Keratinocyte (primary cell): Measurements from ENCODE around the gene HLA-DPB1. TPM values are rescaled to one million over a fixed set of nuclear protein-coding genes. Genes with fewer than 3 reads are reported as not detected.

ENCODE experiments used
- DNase-seq: peaks from one replicate; pipeline ENCODE4 v3.0.0-alpha.2; 2011; ENCODE audit warnings: low read depth, missing footprints, low spot score
- FAIRE-seq: peaks from 2 replicates; lab custom pipeline; 2011; peaks lifted over from hg19 to GRCh38; lab: Jason Lieb, UNC
- H2AFZ ChIP-seq: 2 replicates; pipeline ENCODE4 v1.6.0; 2012; ENCODE audit warnings: low read length, control low read depth, inconsistent platforms; ENCODE audit not compliant: control insufficient read depth
- H3K27ac ChIP-seq: 2 replicates; pipeline ENCODE4 v1.5.1; 2011; ENCODE audit warnings: low read length; ENCODE audit not compliant: control insufficient read depth, insufficient read depth
- H3K27me3 ChIP-seq: 3 replicates; pipeline ENCODE4 v1.6.0; 2011; ENCODE audit warnings: low read length; ENCODE audit not compliant: control insufficient read depth, insufficient read depth; ENCODE audit errors: extremely low read depth
- H3K36me3 ChIP-seq, 2 experiments: 2 replicates in 1 of 2; 3 replicates in 1 of 2; pipeline ENCODE4 v1.5.1; 2011; ENCODE audit warnings: low read length in 2 of 2, mild to moderate bottlenecking in 1 of 2; ENCODE audit not compliant: control insufficient read depth in 2 of 2, insufficient read depth in 2 of 2; ENCODE audit errors: extremely low read depth in 1 of 2
- H3K4me1 ChIP-seq: 3 replicates; pipeline ENCODE4 v1.5.1; 2011; ENCODE audit warnings: low read length; ENCODE audit not compliant: control insufficient read depth, insufficient read depth; ENCODE audit errors: extremely low read depth
- H3K4me2 ChIP-seq: 3 replicates; pipeline ENCODE4 v1.6.0; 2011; ENCODE audit warnings: low read depth, low read length; ENCODE audit not compliant: control insufficient read depth, insufficient read depth; ENCODE audit errors: extremely low read depth
- H3K4me3 ChIP-seq, 3 experiments: fragments of 200-600 bp in 1 of 3; sonication (generic) in 1 of 3; 2 replicates in 2 of 3; 3 replicates in 1 of 3; pipeline ENCODE4 v1.5.1; 2011 to 2016; ENCODE audit warnings: low read length in 3 of 3, mild to moderate bottlenecking in 3 of 3, control low read depth in 2 of 3, inconsistent platforms in 1 of 3, low read depth in 1 of 3, mixed read lengths in 1 of 3, mixed run types in 1 of 3, moderate library complexity in 1 of 3; ENCODE audit not compliant: control insufficient read depth in 2 of 3, insufficient read depth in 2 of 3; ENCODE audit errors: extremely low read depth in 1 of 3
- H3K79me2 ChIP-seq: 2 replicates; pipeline ENCODE4 v1.6.0; 2012; ENCODE audit warnings: low read length; ENCODE audit not compliant: control insufficient read depth, insufficient read depth
- H3K9ac ChIP-seq: 3 replicates; pipeline ENCODE4 v1.6.0; 2011; ENCODE audit warnings: low read length; ENCODE audit not compliant: control insufficient read depth, insufficient read depth; ENCODE audit errors: extremely low read depth
- H3K9me1 ChIP-seq: 3 replicates; pipeline ENCODE4 v1.6.0; 2011; ENCODE audit warnings: low read length; ENCODE audit not compliant: control insufficient read depth, insufficient read depth; ENCODE audit errors: extremely low read depth
- H3K9me3 ChIP-seq: 2 replicates; pipeline ENCODE4 v1.5.1; 2012; ENCODE audit warnings: low read depth, low read length; ENCODE audit not compliant: control insufficient read depth
- H4K20me1 ChIP-seq: 3 replicates; pipeline ENCODE4 v1.6.0; 2011; ENCODE audit warnings: low read length; ENCODE audit not compliant: control insufficient read depth, insufficient read depth; ENCODE audit errors: extremely low read depth
- EZH2 ChIP-seq: IDR thresholded peaks from one replicate; pipeline ENCODE4 v1.6.1; 2012; ENCODE audit warnings: inconsistent platforms, mild to moderate bottlenecking, low read length, moderate library complexity
- dilution Hi-C: fragments of 300-500 bp; cut with MboI; formaldehyde crosslinking; loops from one replicate; pipeline ENCODE4 v1.7.0; 2020; ENCODE audit warnings: low sequenced_read_pairs; ENCODE audit not compliant: extremely low pct_ligation_motif_present
- polyA plus RNA-seq, 5 experiments: library from polyadenylated mRNA; depleted of rRNA in 3 of 5; stranded (reverse) in 3 of 5; stranded (forward) in 1 of 5; unstranded in 1 of 5; fragments of >200 nt; gene quantifications; 1 replicate in 1 of 5; 2 replicates in 3 of 5; 3 replicates in 1 of 5; pipeline versions ENCODE4 v1.2.1 to v1.2.3, GENCODE V29; 2011 to 2012; ENCODE audit warnings: missing spikeins in 2 of 5, low read depth in 1 of 5, low replicate concordance in 1 of 5
- TF ChIP-seq, protein P1 (sequence below), 3 experiments: IDR thresholded peaks in 1 of 3; conservative IDR thresholded peaks in 1 of 3; optimal IDR thresholded peaks in 1 of 3; 2 replicates in 2 of 3; 3 replicates in 1 of 3; pipeline versions ENCODE3 to v1.5.1; 2011; ENCODE audit warnings: low read length in 3 of 3, mild to moderate bottlenecking in 3 of 3, moderate library complexity in 2 of 3, control low read depth in 1 of 3, inconsistent platforms in 1 of 3; ENCODE audit not compliant: insufficient read depth in 2 of 3; ENCODE audit errors: extremely low read depth in 1 of 3

HLA-DPB1 gene
- polyA plus RNA-seq, 1 donor (not counting 4 experiments of a cell fraction or from before 2014, with no cell fraction given), result 0.13 TPM

DNA sequence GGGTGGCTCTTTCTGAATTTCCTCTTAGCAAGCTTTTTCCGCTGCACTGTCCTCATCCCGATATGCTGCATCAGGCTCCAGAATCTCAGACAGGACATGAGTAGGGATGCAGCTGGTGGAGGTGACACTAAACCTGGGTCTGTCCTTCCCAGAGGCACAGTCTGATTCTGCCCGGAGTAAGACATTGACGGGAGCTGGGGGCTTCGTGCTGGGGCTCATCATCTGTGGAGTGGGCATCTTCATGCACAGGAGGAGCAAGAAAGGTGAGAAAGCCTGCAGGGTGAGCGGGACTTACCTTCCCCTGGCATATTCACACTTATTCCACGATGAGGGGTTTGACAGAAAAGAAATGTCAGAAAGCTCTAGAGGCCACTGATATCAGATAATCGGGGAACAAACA lies 9.8 kb downstream of the HLA-DPB1 start:
- no peaks in the 10 kb centered on the region for H3K9me1 ChIP-seq
- no peak overlapping the region for H3K4me3 ChIP-seq
- peaks cover 37% of the 10 kb centered on the region for H3K27me3 ChIP-seq
- H3K4me1 ChIP-seq, result no peaks in the 10 kb centered on the region
- H3K79me2 ChIP-seq, result no peaks in the 10 kb centered on the region
- no peak overlapping the region for H2AFZ ChIP-seq
- no peak overlapping the region for H3K27ac ChIP-seq
- H3K4me2 ChIP-seq, result no peak overlapping the region
- DNase-seq (no peak), FAIRE-seq (no peak)
- H3K36me3 ChIP-seq, result no peaks in the 10 kb centered on the region
- H3K9me3 ChIP-seq, result no peaks in the 10 kb centered on the region
- dilution Hi-C loops, result no loop called here
- TF ChIP-seq, protein P1, sequence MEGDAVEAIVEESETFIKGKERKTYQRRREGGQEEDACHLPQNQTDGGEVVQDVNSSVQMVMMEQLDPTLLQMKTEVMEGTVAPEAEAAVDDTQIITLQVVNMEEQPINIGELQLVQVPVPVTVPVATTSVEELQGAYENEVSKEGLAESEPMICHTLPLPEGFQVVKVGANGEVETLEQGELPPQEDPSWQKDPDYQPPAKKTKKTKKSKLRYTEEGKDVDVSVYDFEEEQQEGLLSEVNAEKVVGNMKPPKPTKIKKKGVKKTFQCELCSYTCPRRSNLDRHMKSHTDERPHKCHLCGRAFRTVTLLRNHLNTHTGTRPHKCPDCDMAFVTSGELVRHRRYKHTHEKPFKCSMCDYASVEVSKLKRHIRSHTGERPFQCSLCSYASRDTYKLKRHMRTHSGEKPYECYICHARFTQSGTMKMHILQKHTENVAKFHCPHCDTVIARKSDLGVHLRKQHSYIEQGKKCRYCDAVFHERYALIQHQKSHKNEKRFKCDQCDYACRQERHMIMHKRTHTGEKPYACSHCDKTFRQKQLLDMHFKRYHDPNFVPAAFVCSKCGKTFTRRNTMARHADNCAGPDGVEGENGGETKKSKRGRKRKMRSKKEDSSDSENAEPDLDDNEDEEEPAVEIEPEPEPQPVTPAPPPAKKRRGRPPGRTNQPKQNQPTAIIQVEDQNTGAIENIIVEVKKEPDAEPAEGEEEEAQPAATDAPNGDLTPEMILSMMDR (optimal IDR thresholded peaks at IDR 0.05 in 1 of 3, IDR thresholded peaks at IDR 0.05 in 1 of 3, conservative IDR thresholded peaks at IDR 0.05 in 1 of 3; ENCODE audit: extremely low read depth in 1 of 3, insufficient read depth in 2 of 3, low read length in 3 of 3), result no peak
- TF ChIP-seq EZH2, result no peak
- H3K9ac ChIP-seq, result no peak overlapping the region
- no peaks in the 10 kb centered on the region for H4K20me1 ChIP-seq

DNA sequence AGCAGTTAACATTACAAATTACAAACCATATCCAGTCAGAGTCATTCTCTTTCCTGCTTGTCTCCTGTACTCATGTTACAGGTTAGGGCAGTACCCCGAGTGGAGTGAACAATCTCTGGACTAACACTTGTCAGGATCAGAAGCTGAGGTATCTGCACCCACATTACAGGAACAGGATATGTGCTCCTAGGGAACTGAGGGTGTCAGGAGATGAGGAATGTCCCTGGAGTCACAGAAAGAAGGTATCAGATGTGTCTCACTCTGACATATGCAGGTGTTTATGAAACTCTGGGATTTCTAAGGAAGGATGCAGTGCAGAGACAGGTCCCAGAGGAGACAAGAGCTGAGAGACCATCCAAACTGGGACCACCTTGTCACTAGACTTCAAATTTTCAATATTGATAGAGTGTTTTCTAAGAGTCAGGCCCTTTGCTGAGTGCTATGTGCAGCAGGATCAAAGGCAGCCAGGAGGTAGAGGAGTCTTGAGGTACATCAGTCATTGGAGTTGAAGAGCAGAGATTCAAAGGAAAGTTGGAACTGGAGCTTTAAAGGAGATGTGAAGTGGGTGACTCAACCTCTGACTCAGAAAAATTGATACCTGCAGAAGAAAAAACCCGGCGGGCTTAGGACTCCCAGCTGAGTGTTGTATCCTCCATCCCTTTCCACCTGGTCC lies 12.6 kb downstream of the HLA-DPB1 start:
- Histone ChIP-seq H3K27ac (no peak overlapping the region), H3K9ac (no peak overlapping the region), H4K20me1 (no peaks in the 10 kb centered on the region), H3K4me1 (no peaks in the 10 kb centered on the region), H2AFZ (no peak overlapping the region), H3K79me2 (no peaks in the 10 kb centered on the region), H3K36me3 (no peaks in the 10 kb centered on the region), H3K27me3 (peaks cover 14% of the 10 kb centered on the region), H3K9me3 (no peaks in the 10 kb centered on the region), H3K4me3 (no peak overlapping the region), H3K4me2 (no peak overlapping the region), H3K9me1 (no peaks in the 10 kb centered on the region)
- dilution Hi-C loops, result no loop called here
- TF ChIP-seq EZH2, result no peak
- TF ChIP-seq, protein P1 (optimal IDR thresholded peaks at IDR 0.05 in 1 of 3, IDR thresholded peaks at IDR 0.05 in 1 of 3, conservative IDR thresholded peaks at IDR 0.05 in 1 of 3; ENCODE audit: extremely low read depth in 1 of 3, insufficient read depth in 2 of 3, low read length in 3 of 3), result no peak
- FAIRE-seq (peak; percentile 32), DNase-seq (no peak)
